Heart right ventricle (tissue), 16 donors: Measurements from ENCODE around the gene ELFN1. TPM values are rescaled to one million over a fixed set of nuclear protein-coding genes. Genes with fewer than 3 reads are reported as not detected.

Experiments used
- ATAC-seq, 8 donors: fragments of 200-7000 bp; cut with Tn5 transposase; one replicate each; pipeline ENCODE4 v1.9.1; 2020; ENCODE audit warnings: mild to moderate bottlenecking in 8 of 8, moderate library complexity in 8 of 8, moderate number of reproducible peaks in 1 of 8
- DNase-seq, 2 donors: peaks; one replicate each; pipeline ENCODE4 v3.0.0-alpha.2; 2020
- H3K27ac ChIP-seq, 10 donors: fragments of 200-600 bp; sonication (generic) in 2 of 10; one replicate each; pipeline versions ENCODE4 v1.5.0 to v1.8.0; 2020 to 2022; ENCODE audit warnings: mild to moderate bottlenecking in 3 of 10
- H3K27me3 ChIP-seq, 7 donors: fragments of 200-600 bp; one replicate each; pipeline ENCODE4 v1.8.0; 2021 to 2022; ENCODE audit warnings: mild to moderate bottlenecking in 2 of 7
- H3K36me3 ChIP-seq, 9 donors: fragments of 200-600 bp; sonication (generic) in 1 of 9; one replicate each; pipeline versions ENCODE4 v1.5.0 to v1.8.0; 2020 to 2022; ENCODE audit warnings: mild to moderate bottlenecking in 2 of 9
- H3K4me1 ChIP-seq, 9 donors: fragments of 200-600 bp; sonication (generic) in 1 of 9; one replicate each; pipeline versions ENCODE4 v1.5.0 to v1.8.0; 2020 to 2022; ENCODE audit warnings: mild to moderate bottlenecking in 4 of 9
- H3K4me3 ChIP-seq, 10 donors: fragments of 200-600 bp; sonication (generic) in 2 of 10; one replicate each; pipeline versions ENCODE4 v1.5.0 to v1.8.0; 2020 to 2022; ENCODE audit warnings: mild to moderate bottlenecking in 7 of 10, moderate library complexity in 2 of 10
- H3K9me3 ChIP-seq, 11 donors: fragments of 200-600 bp in 10 of 11; sonication (generic) in 2 of 11; one replicate each; pipeline versions ENCODE4 v1.5.0 to v1.8.0; 2013 to 2022; ENCODE audit warnings: mild to moderate bottlenecking in 2 of 11, control low read depth in 1 of 11, moderate library complexity in 1 of 11
- CTCF ChIP-seq, 9 donors: fragments of 200-600 bp; sonication (generic) in 2 of 9; IDR thresholded peaks; one replicate each; pipeline versions ENCODE4 v1.5.0 to v1.8.0; 2021 to 2022; ENCODE audit warnings: antibody characterized with exemption in 9 of 9, mild to moderate bottlenecking in 5 of 9, moderate library complexity in 1 of 9
- WGBS, 2 donors: extraction: QIAGEN DNeasy Blood & Tissue Kit; methylation state at CpG; one replicate each; pipeline ENCODE4 v1.1.7; 2013; ENCODE audit warnings: inconsistent platforms in 1 of 2; 5-methylcytosine and 5-hydroxymethylcytosine counted together
- intact Hi-C, 10 donors: fragments of 100-400 bp; cut with DNase I; formaldehyde crosslinking; loops; one replicate each; pipeline versions ENCODE4 v1.11.1 to v1.14.2; 2022
- polyA plus RNA-seq, 2 donors: library from polyadenylated mRNA; stranded (reverse); fragments of 200-250 nt; gene quantifications; one replicate each; pipeline ENCODE4 v1.2.3, GENCODE V29; 2013
- total RNA-seq, 10 donors: library from RNA; stranded (reverse); fragmentation: NEBNext Ultra II Directional in 3 of 10; extraction: Animal tissue kit (Norgen Biotek cat#: 25700) in 3 of 10; gene quantifications; one replicate each; pipeline versions ENCODE4 v1.2.1 to v1.2.4, GENCODE V29; 2021 to 2023
- donor health status: Arrhythmogenic right ventricular cardiomyopathy.
- donor health status: ischemic (EF 13 %, LVEDD 7.1; RV severe dilation, severe dysfunction).
- donor health status: healthy with polysubstance abuse.
- donor health status: DM: no; HTN: yes; CAD: no.
- donor health status: DM: no; HTN: no; CAD: no.
- donor health status: ischemic (EF 25% LVEDD 6.9; RV normal size, moderate dysfunction).
- donor health status: ischemic (EF 25% LVEDD 5.7; RV mildly dilated, moderate dysfunction).
- donor health status: healthy.
- donor health status: DM: yes; HTN: yes; CAD: no.
- donor health status: Ischemic cardiomyopathy.
- donor health status: ischemic (EF 35%, LVEDD 5.7; RV mildly dilated, moderate dysfunction).
- donor health status: nonischemic (EF 11% LVEDD 7.7; RV severe dilation, severe dysfunction).
- donor health status: DM: yes; HTN: yes; CAD: no.
- donor health status: PGD.
- donor health status: ischemic (EF 29% LVEDD 5.4; RV normal size, mild dysfunction).
- donor health status: nonischemic (EF 23%, LVEDD 6.1; RV moderate dilation, normal function).

The ELFN1 gene
- total and polyA plus RNA-seq, 12 donors = 3.0 to 9.5 (median 6.0) TPM

DNA sequence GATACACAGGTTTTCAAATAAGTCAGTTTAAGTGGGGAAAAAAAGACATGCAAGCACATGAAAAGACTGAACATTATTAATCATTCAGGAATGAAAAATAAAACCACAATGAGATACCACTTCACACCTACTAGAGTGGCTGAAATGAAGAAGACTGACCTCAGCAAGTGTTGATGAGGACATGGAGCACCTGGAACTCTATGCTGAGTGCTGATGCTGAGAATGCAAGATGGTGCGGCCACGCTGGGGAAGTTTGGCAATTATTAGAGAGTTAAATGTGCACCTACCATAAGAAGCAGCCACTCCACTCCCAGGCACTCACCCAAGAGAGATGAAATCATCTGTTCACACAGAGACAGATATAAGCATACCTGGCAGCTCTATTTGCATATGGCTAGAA is 32.9 kb upstream of the ELFN1 start:
- no peak for DNase-seq
- intact Hi-C loops = no loop called here
- H3K4me1 ChIP-seq = no peaks in the 10 kb centered on the region
- no peak for TF ChIP-seq CTCF (IDR thresholded peaks at IDR 0.05)
- H3K36me3 ChIP-seq = no peaks in the 10 kb centered on the region
- H3K4me3 ChIP-seq = no peak overlapping the region
- 98% methylated on average over 2 of the region's 2 CpGs for WGBS, 2 donors
- no peak overlapping the region for H3K27ac ChIP-seq
- ATAC-seq = no peak
- H3K27me3 ChIP-seq = peaks cover 0 to 29% (median 11%) of the 10 kb centered on the region in 7 donors
- peaks cover 0 to 37% (median 23%) of the 10 kb centered on the region in 11 donors for H3K9me3 ChIP-seq

DNA sequence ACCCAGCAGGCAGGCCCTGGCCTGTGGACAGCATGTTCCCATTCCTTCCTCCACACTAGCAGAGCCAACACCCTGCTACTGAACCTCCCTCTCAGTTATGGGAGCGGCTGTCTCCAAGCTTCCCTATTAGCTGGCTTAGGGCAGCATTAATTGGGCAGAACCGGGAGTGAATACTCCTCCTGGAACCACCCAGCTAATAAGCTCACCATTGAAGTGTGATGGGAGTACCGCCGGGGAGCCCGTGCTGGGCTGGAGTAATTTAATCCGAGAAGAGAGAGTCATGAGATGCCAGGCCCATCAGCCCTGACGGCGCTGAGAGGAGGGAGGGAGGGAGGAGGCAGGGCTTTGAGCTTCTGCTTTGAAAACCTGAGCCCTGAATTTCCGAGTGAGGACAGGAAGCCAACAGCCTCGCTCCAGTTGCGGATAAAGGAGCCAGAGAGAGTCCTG is 31.8 kb upstream of the ELFN1 start:
- intact Hi-C loops = no loop called here
- Histone ChIP-seq H3K4me3 (no peak overlapping the region), H3K36me3 (no peaks in the 10 kb centered on the region), H3K27ac (no peak overlapping the region), H3K4me1 (no peaks in the 10 kb centered on the region), H3K9me3 (peaks cover 0 to 37% (median 23%) of the 10 kb centered on the region in 11 donors), H3K27me3 (peaks cover 0 to 35% (median 14%) of the 10 kb centered on the region in 7 donors)
- 13 to 16% methylated on average over 11 of the region's 11 CpGs for WGBS, 2 donors
- peak in 6 of 8 donors; percentile 10 to 76 (median 46) for ATAC-seq
- no peak for DNase-seq
- no peak for TF ChIP-seq CTCF (IDR thresholded peaks at IDR 0.05)

DNA sequence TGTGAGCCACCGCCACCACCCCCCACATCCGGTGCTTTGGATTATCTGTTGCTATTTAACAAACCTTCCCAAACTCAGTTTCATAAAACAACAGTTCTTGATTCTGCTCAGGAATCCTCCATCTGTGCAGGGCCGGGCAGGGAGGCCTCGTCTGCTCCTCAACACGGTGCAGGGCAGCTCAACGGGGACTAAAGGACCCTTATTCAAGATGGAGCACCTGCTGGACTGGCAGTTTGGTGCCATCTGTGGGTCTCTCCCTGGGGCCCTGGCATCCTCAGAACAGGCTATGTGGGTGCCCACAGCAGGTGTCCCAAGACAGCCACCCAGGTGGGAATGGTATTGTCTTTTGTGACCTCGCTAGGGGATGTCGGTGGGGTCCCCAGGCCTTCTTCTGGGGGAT is 31.0 kb upstream of the ELFN1 start:
- intact Hi-C loops = no loop called here
- peaks cover 0 to 37% (median 23%) of the 10 kb centered on the region in 11 donors for H3K9me3 ChIP-seq
- no peaks in the 10 kb centered on the region for H3K36me3 ChIP-seq
- H3K27ac ChIP-seq = no peak overlapping the region
- DNase-seq = no peak
- H3K4me1 ChIP-seq = no peaks in the 10 kb centered on the region
- H3K4me3 ChIP-seq = no peak overlapping the region
- no peak for ATAC-seq
- WGBS, 2 donors = 92 to 94% methylated on average over 8 of the region's 8 CpGs
- H3K27me3 ChIP-seq = peaks cover 0 to 41% (median 19%) of the 10 kb centered on the region in 7 donors
- TF ChIP-seq CTCF (IDR thresholded peaks at IDR 0.05) = no peak

DNA sequence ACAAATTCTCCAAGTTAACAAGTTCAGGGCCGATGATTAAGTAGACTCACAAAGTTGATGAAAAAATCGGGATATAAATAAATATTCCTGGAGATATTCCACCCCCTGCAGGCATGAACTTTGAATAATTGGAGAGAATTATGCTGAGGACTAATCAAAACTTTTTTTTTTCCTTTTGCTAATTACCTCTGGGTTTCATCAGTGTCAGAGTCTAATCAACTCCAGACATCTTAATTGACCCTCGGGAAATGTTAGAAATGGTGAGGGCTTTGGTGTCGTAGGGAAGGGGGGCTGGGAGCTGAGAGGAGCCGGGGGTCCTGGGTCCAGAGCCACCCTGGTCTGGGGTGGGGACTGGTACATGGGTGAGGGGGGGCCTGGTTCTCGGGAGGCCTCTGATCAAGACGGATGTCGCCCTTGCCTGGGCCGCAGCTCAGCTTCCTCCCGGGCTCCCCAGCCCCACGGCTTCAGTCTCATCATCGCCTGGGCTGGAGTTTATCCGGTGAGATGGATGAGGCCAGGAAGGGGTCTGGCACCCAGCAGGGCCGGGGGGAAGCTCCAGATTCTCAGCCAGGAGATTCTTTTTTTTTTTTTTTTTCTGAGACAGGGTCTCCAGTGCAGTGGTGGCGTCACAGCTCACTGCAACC is 30.4 kb upstream of the ELFN1 start:
- Histone ChIP-seq H3K4me1 (peaks cover 0 to under 1% (median 0%) of the 10 kb centered on the region in 9 donors), H3K27me3 (peaks cover 0 to 47% (median 24%) of the 10 kb centered on the region in 7 donors), H3K4me3 (no peak overlapping the region), H3K9me3 (peaks cover 0 to 34% (median 21%) of the 10 kb centered on the region in 11 donors), H3K27ac (no peak overlapping the region), H3K36me3 (no peaks in the 10 kb centered on the region)
- WGBS, 2 donors = 48 to 57% methylated on average over 15 of the region's 15 CpGs
- ATAC-seq (no peak), DNase-seq (no peak)
- intact Hi-C loops = loop anchor here in 1 of 10 donors (10.0 kb wide), 1 partner anchor 55 kb away; no protein-coding TSS in a partner anchor
- no peak for TF ChIP-seq CTCF (IDR thresholded peaks at IDR 0.05)
